Ovary (tissue), 9 donors: ENCODE results near the gene SERPING1. TPM values are rescaled to one million over a fixed set of nuclear protein-coding genes. Genes with fewer than 3 reads are reported as not detected.

Source experiments
- DNase-seq, 5 donors: peaks; one replicate each; pipeline ENCODE4 v3.0.0-alpha.2; 2019 to 2020
- H3K27ac ChIP-seq, 2 donors: fragments of 200-600 bp; one replicate each; pipeline versions ENCODE4 v1.5.1 to v1.8.0; 2019 to 2022
- H3K27me3 ChIP-seq: fragments of 200-600 bp; one replicate; pipeline ENCODE4 v1.8.0; 2022
- H3K36me3 ChIP-seq: fragments of 200-600 bp; sonication (generic); one replicate; pipeline ENCODE4 v1.5.1; 2019
- H3K4me1 ChIP-seq: one replicate; pipeline ENCODE4 v1.8.1; 2013; ENCODE audit warnings: mild to moderate bottlenecking, moderate library complexity; ENCODE audit not compliant: insufficient read depth
- H3K4me3 ChIP-seq: fragments of 200-600 bp; sonication (generic); one replicate; pipeline ENCODE4 v1.5.1; 2017
- H3K9me3 ChIP-seq, 2 donors: fragments of 200-600 bp in 1 of 2; sonication (generic) in 1 of 2; one replicate each; pipeline versions ENCODE4 v1.5.1 to v1.8.1; 2013 to 2019; ENCODE audit warnings: mild to moderate bottlenecking in 1 of 2, moderate library complexity in 1 of 2
- EP300 ChIP-seq: sonication (generic); formaldehyde crosslinking; IDR thresholded peaks from one replicate; pipeline ENCODE4 v1.6.1; 2017; ENCODE audit warnings: antibody characterized with exemption
- POLR2A ChIP-seq: fragments of 450-650 bp; IDR thresholded peaks from one replicate; pipeline ENCODE4 v1.6.1; 2017; ENCODE audit warnings: antibody characterized with exemption, mild to moderate bottlenecking, moderate library complexity
- WGBS, 3 donors: extraction: QIAGEN DNeasy Blood & Tissue Kit in 1 of 3; methylation state at CpG; one replicate each; pipeline versions ENCODE4 v1.1.5 to v1.1.7; 2013 to 2017; 5-methylcytosine and 5-hydroxymethylcytosine counted together
- intact Hi-C, 4 donors: fragments of 100-400 bp; cut with DNase I; formaldehyde crosslinking; loops; one replicate each; pipeline versions ENCODE4 v1.11.0 to v1.15.1; 2022 to 2023
- polyA plus RNA-seq, 2 donors: library from polyadenylated mRNA; stranded (reverse); fragments of 200-250 nt in 1 of 2; fragments of 350-450 nt in 1 of 2; fragmentation: Illumina TruSeq in 1 of 2; extraction: RNeasy Lipid Tissue Mini Kit (QIAGEN cat#74804) in 1 of 2; gene quantifications; one replicate each; pipeline ENCODE4 v1.2.3, GENCODE V29; 2013 to 2014
- total RNA-seq, 7 donors: library from RNA; depleted of rRNA in 2 of 7; stranded (reverse); fragments of >200 nt in 2 of 7; fragmentation: NEBNext Ultra II Directional in 3 of 7; extraction: Animal tissue kit (Norgen Biotek cat#: 25700) in 3 of 7; gene quantifications; one replicate each; pipeline versions ENCODE4 v1.1.0 to v1.2.4, GENCODE V29; 2016 to 2023
- TF ChIP-seq, protein P1 (sequence below), 3 donors: fragments of 450-650 bp in 2 of 3; fragments of 200-600 bp in 1 of 3; IDR thresholded peaks; one replicate each; pipeline versions ENCODE4 v1.5.1 to v1.8.0; 2016 to 2022; ENCODE audit warnings: antibody characterized with exemption in 3 of 3, mild to moderate bottlenecking in 1 of 3
- donor health status: DM: no; HTN: no; CAD: no; lungs with moderate emphysema.
- donor health status: DM: no; HTN: no; CAD: no.
- donor health status: Bipolar disorder and iron deficiency.
- donor health status: DM: yes; HTN: yes; CAD: no.
- donor health status: DM: no; HTN: no; CAD: no.
- donor health status: DM: yes; HTN: yes; CAD: no.

SERPING1 gene
- total and polyA plus RNA-seq, 9 donors, result 454 to 2,358 (median 729) TPM

DNA sequence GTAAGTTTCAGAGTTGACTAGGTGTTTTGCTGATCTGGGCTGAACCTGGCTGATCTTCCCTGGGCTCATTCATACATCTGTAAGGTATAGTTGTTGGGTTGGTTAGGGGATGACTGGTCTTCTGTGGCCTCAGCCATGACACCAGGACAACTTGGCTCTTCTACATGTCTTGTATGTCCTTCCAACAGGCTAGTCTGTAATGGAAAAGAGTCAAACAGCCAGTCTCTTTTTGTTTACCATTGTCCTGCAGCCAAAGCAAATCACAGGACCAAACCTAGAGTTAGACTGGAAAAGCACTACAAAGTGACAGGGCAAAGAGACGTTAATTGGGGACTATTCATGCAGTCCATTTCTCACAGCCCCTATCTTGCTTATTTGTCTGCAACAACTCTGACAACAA lies 17.8 kb downstream of the SERPING1 start:
- Histone ChIP-seq H3K36me3 (no peaks in the 10 kb centered on the region), H3K4me1 (no peaks in the 10 kb centered on the region), H3K9me3 (no peaks in the 10 kb centered on the region), H3K27me3 (no peaks in the 10 kb centered on the region), H3K27ac (no peak overlapping the region), H3K4me3 (no peak overlapping the region)
- intact Hi-C loops, result no loop called here
- 72 to 83% (median 77%) methylated on average over 1 of the region's 1 CpG for WGBS, 3 donors
- TF ChIP-seq EP300 (no peak), POLR2A (no peak)
- TF ChIP-seq, protein P1, sequence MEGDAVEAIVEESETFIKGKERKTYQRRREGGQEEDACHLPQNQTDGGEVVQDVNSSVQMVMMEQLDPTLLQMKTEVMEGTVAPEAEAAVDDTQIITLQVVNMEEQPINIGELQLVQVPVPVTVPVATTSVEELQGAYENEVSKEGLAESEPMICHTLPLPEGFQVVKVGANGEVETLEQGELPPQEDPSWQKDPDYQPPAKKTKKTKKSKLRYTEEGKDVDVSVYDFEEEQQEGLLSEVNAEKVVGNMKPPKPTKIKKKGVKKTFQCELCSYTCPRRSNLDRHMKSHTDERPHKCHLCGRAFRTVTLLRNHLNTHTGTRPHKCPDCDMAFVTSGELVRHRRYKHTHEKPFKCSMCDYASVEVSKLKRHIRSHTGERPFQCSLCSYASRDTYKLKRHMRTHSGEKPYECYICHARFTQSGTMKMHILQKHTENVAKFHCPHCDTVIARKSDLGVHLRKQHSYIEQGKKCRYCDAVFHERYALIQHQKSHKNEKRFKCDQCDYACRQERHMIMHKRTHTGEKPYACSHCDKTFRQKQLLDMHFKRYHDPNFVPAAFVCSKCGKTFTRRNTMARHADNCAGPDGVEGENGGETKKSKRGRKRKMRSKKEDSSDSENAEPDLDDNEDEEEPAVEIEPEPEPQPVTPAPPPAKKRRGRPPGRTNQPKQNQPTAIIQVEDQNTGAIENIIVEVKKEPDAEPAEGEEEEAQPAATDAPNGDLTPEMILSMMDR (IDR thresholded peaks at IDR 0.05), result no peak
- no peak for DNase-seq

GRCh38 chr11:57616595-57616994 lies 19.1 kb downstream of the SERPING1 start:
- Histone ChIP-seq H3K9me3 (no peaks in the 10 kb centered on the region), H3K27ac (no peak overlapping the region), H3K4me1 (no peaks in the 10 kb centered on the region), H3K27me3 (no peaks in the 10 kb centered on the region), H3K36me3 (no peaks in the 10 kb centered on the region), H3K4me3 (no peak overlapping the region)
- intact Hi-C loops, result no loop called here
- DNase-seq, result no peak
- TF ChIP-seq EP300, result no peak
- no peak for TF ChIP-seq POLR2A
- TF ChIP-seq, protein P1 (IDR thresholded peaks at IDR 0.05), result no peak
- WGBS, 3 donors, result 51 to 73% (median 57%) methylated on average over 3 of the region's 3 CpGs

GRCh38 chr11:57618438-57618837 lies 21.0 kb downstream of the SERPING1 start:
- no peaks in the 10 kb centered on the region for H3K9me3 ChIP-seq
- TF ChIP-seq POLR2A (no peak), EP300 (no peak)
- TF ChIP-seq, protein P1 (IDR thresholded peaks at IDR 0.05), result no peak
- no peaks in the 10 kb centered on the region for H3K27me3 ChIP-seq
- no peak for DNase-seq
- intact Hi-C loops, result no loop called here
- H3K4me1 ChIP-seq, result no peaks in the 10 kb centered on the region
- H3K36me3 ChIP-seq, result no peaks in the 10 kb centered on the region
- H3K27ac ChIP-seq, result no peak overlapping the region
- WGBS, 3 donors, result 78 to 92% (median 84%) methylated on average over 2 of the region's 2 CpGs
- H3K4me3 ChIP-seq, result no peak overlapping the region

DNA sequence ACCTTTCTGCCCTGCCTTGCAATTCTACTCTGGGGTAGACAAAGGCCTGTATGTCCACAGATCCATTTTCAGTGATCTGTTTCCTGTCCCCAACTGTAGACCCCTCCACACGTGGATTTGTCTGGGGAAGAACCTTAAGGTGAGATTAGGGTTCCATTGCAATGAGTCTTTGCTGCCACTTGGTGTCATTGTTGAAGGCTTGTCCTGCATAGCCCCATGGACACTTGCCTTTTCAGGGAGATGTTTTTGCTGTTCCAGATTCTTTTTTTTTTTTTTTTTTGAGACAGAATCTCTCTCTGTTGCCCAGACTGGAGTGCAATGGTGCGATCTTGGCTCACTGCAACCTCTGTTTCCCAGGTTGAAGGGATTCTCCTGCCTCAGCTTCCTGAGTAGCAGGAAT lies 21.8 kb downstream of the SERPING1 start:
- Histone ChIP-seq H3K27ac (no peak overlapping the region), H3K9me3 (no peaks in the 10 kb centered on the region), H3K4me3 (no peak overlapping the region), H3K36me3 (no peaks in the 10 kb centered on the region), H3K4me1 (no peaks in the 10 kb centered on the region), H3K27me3 (no peaks in the 10 kb centered on the region)
- TF ChIP-seq, protein P1 (IDR thresholded peaks at IDR 0.05), result no peak
- TF ChIP-seq POLR2A (no peak), EP300 (no peak)
- intact Hi-C loops, result no loop called here
- 83 to 95% (median 91%) methylated on average over 2 of the region's 2 CpGs for WGBS, 3 donors
- DNase-seq, result no peak

- intact Hi-C loops, result no loop called here
- TF ChIP-seq EP300 (no peak), POLR2A (no peak)
- TF ChIP-seq, protein P1 (IDR thresholded peaks at IDR 0.05), result no peak
These were observed 23.0 kb downstream of the SERPING1 start for GRCh38 chr11:57620467-57620866.

More at GRCh38 chr11:57620467-57620866, 23.0 kb downstream of the SERPING1 start:
- Histone ChIP-seq H3K9me3 (no peaks in the 10 kb centered on the region), H3K4me3 (no peak overlapping the region), H3K36me3 (no peaks in the 10 kb centered on the region), H3K4me1 (no peaks in the 10 kb centered on the region), H3K27ac (no peak overlapping the region), H3K27me3 (no peaks in the 10 kb centered on the region)
- DNase-seq, result no peak
